Ishikawa (cell line): ENCODE data around the gene ZNRF4.

Source experiments
- RAD21 ChIP-seq: IDR thresholded peaks from 2 replicates; pipeline ENCODE4 v1.6.1; 2012; ENCODE audit warnings: low read depth
- TF ChIP-seq, protein P1 (sequence below): IDR thresholded peaks from 2 replicates; pipeline ENCODE4 v1.6.1; 2012
- TF ChIP-seq, protein P2 (sequence below): IDR thresholded peaks from 2 replicates; pipeline ENCODE4 v1.6.1; 2012; ENCODE audit warnings: low read depth, mild to moderate bottlenecking

DNA sequence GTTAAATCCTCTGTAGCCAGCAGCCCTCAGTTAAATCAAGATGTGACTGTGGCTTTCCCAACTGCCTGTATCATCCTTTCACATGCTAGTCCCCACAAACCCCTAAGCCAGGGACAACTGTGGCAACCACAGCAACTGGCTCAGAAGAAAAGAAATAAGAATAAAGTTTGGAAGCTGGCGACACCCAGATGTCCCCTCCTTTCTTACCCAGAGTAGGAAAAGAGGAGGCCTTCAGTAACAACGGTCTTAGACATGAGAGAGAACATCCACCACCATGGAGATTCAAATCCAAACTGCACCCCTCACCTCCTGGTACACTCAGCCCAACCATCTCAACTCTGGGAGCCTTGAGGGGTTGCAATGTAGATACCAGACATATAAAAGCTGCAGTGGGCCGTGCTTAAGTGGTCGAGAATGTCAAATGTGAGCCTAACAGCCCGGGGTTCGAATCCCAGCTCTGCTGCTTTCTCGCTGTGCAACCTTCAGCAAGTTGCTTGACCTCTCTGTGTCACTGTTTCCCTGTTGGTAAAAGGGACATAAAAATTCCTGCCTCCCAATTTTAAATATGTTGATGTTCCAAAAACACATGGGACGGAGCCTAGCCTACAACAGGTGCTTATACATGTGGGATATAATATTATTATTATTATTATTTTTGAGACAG lies 23.8 kb downstream of the ZNRF4 start:
- TF ChIP-seq, protein P1, sequence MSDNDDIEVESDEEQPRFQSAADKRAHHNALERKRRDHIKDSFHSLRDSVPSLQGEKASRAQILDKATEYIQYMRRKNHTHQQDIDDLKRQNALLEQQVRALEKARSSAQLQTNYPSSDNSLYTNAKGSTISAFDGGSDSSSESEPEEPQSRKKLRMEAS, result no peak
- TF ChIP-seq RAD21, result no peak
- TF ChIP-seq, protein P2, sequence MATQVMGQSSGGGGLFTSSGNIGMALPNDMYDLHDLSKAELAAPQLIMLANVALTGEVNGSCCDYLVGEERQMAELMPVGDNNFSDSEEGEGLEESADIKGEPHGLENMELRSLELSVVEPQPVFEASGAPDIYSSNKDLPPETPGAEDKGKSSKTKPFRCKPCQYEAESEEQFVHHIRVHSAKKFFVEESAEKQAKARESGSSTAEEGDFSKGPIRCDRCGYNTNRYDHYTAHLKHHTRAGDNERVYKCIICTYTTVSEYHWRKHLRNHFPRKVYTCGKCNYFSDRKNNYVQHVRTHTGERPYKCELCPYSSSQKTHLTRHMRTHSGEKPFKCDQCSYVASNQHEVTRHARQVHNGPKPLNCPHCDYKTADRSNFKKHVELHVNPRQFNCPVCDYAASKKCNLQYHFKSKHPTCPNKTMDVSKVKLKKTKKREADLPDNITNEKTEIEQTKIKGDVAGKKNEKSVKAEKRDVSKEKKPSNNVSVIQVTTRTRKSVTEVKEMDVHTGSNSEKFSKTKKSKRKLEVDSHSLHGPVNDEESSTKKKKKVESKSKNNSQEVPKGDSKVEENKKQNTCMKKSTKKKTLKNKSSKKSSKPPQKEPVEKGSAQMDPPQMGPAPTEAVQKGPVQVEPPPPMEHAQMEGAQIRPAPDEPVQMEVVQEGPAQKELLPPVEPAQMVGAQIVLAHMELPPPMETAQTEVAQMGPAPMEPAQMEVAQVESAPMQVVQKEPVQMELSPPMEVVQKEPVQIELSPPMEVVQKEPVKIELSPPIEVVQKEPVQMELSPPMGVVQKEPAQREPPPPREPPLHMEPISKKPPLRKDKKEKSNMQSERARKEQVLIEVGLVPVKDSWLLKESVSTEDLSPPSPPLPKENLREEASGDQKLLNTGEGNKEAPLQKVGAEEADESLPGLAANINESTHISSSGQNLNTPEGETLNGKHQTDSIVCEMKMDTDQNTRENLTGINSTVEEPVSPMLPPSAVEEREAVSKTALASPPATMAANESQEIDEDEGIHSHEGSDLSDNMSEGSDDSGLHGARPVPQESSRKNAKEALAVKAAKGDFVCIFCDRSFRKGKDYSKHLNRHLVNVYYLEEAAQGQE, result no peak
